Endothelial cell of umbilical vein (primary cell): ENCODE measurements around the gene TGFBI.

Source experiments
- CTCF ChIP-seq, 2 donors: IDR thresholded peaks; 1 replicate in 1 of 2; 2 replicates in 1 of 2; pipeline ENCODE4 v1.5.1; 2011; ENCODE audit warnings: low read length in 2 of 2, mild to moderate bottlenecking in 2 of 2, moderate library complexity in 2 of 2, control low read depth in 1 of 2, inconsistent platforms in 1 of 2, low read depth in 1 of 2; ENCODE audit not compliant: insufficient read depth in 1 of 2; ENCODE audit errors: extremely low read depth in 1 of 2
- POLR2A ChIP-seq: IDR thresholded peaks from 2 replicates; pipeline ENCODE4 v1.6.1; 2012; ENCODE audit warnings: low read depth, mild to moderate bottlenecking, control low read depth, low read length

- TF ChIP-seq CTCF (IDR thresholded peaks at IDR 0.05; ENCODE audit: extremely low read depth in 1 of 2, insufficient read depth in 1 of 2, low read depth in 1 of 2, low read length in 2 of 2) (no peak), POLR2A (no peak)
Observed at GRCh38 chr5:136014049-136015002, 14.5 kb upstream of the TGFBI start.
